Erythroblast (primary cell): ENCODE data around the gene CUX1.

ENCODE experiments used
- GATA1 ChIP-seq: IDR thresholded peaks from 2 replicates; pipeline ENCODE4 v1.6.1; 2011; ENCODE audit warnings: low read depth, mild to moderate bottlenecking, control low read depth, low read length, moderate library complexity
- POLR2A ChIP-seq: IDR thresholded peaks from 2 replicates; pipeline ENCODE4 v1.6.1; 2011; ENCODE audit warnings: mild to moderate bottlenecking, low read length

- TF ChIP-seq POLR2A (no peak), GATA1 (no peak)
These were observed 244.6 kb downstream of the CUX1 start for GRCh38 chr7:102061981-102062390.
